Mononuclear cell (primary cell): Measurements from ENCODE around the gene RPL6. TPM values are rescaled to one million over a fixed set of nuclear protein-coding genes. Genes with fewer than 3 reads are reported as not detected.
"Not testable (repeated sequence)": the region's sequence is repeated elsewhere in the genome, so short reads cannot be mapped to it uniquely, and the experiment has no call there.

ENCODE experiments used
- H3K27me3 ChIP-seq: 2 replicates; pipeline ENCODE4 v1.6.0; 2011; ENCODE audit warnings: low read length, control low read depth; ENCODE audit not compliant: insufficient read depth
- H3K4me1 ChIP-seq: 2 replicates; pipeline ENCODE4 v1.5.1; 2011; ENCODE audit warnings: mild to moderate bottlenecking, low read length, control low read depth; ENCODE audit not compliant: insufficient read depth
- H3K4me3 ChIP-seq: 2 replicates; pipeline ENCODE4 v1.5.1; 2011; ENCODE audit warnings: mild to moderate bottlenecking, low read length, moderate library complexity
- H3K9me3 ChIP-seq: 2 replicates; pipeline ENCODE4 v1.5.1; 2011; ENCODE audit warnings: low read depth, mild to moderate bottlenecking, control low read depth, low read length
- total RNA-seq: library from RNA; depleted of rRNA; stranded (reverse); fragments of >200 nt; gene quantifications from one replicate; pipeline ENCODE4 v1.2.3, GENCODE V29; 2012

Gene RPL6
- total RNA-seq, 1 donor, result 1,812 TPM

DNA sequence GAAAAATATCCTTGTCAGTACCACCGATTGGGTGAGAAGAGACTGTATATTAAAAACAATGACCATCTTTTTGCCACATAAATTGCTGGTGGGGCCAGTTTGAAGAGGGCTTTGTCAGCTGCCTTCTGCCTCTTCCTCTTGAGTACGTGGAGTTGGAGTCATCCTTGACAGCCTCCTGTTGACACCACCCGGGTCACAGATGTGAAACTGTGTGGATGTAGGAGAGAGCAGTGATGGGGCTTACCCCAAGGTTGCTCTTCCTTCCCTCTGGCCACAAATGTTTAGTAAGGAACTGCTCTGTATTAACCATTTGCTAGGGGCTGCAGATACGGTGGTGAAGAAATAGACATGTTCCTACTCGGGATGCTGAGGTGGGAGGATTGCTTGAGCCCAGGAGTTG is 21.5 kb upstream of the RPL6 start:
- Histone ChIP-seq H3K27me3 (no peaks in the 10 kb centered on the region), H3K4me3 (no peak overlapping the region), H3K9me3 (no peaks in the 10 kb centered on the region)

DNA sequence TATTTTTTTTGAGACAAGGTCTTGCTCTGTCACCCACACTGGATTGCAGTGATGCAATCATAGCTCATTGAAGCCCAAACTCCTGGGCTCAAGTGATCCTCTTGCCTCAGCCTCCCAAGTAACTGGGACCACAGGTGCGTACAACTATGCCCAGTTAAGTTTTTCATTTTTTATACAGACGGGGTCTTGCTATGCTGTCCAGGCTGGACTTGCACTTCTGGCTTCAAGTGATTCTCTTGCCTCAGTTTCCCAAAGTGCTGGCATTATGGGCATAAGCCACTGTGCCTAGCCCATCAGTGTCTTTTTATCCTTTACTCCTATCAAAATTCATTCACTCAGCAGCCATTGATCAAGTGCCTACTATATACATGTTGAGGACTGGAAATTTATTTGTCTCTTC is 18.4 kb upstream of the RPL6 start:
- H3K4me3 ChIP-seq, result no peak overlapping the region
- no peaks in the 10 kb centered on the region for H3K9me3 ChIP-seq
- H3K27me3 ChIP-seq, result no peaks in the 10 kb centered on the region
- H3K4me1 ChIP-seq, result no peaks in the 10 kb centered on the region

More for the DNA sequence above, 21.5 kb upstream of the RPL6 start:
- no peaks in the 10 kb centered on the region for H3K4me1 ChIP-seq

DNA sequence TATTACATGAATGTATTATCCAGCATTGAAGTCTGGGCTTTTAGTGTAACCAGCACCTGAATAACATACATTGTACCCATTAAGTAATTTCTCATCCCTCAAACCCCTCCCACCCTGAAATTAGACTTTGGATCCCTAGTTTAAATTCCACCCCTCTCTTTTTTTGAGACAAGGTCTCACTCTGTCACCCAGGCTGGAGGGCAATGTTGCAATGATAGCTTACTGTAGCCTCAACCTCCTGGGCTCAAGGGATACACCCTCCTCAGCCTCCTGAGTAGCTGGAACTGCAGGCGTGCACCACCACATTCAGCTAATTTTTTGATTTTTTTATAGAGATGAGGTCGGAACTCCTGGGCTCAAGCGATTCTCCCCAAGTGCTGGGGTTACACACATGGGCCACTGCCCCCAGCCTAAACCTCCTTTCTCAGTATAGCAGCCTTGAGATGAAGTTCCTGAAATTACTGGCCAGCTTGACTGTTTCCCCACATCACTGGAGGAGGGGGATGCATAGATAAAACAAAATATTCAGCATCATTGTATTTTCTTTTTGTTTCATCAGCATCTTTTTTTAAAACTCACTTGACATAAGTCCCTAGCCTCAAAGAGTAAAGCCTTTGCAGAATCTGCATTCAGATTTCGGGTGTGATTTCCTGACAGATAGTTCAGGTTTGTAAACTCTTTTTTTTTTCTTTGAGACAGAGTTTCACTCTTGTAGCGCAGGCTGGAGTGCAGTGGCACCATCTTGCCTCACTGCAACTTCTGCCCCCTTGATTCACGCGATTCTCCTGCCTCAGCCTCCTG is 16.4 kb upstream of the RPL6 start:
- no peak overlapping the region for H3K4me3 ChIP-seq
- no peaks in the 10 kb centered on the region for H3K27me3 ChIP-seq
- peaks cover 8% of the 10 kb centered on the region for H3K4me1 ChIP-seq
- H3K9me3 ChIP-seq, result no peaks in the 10 kb centered on the region

DNA sequence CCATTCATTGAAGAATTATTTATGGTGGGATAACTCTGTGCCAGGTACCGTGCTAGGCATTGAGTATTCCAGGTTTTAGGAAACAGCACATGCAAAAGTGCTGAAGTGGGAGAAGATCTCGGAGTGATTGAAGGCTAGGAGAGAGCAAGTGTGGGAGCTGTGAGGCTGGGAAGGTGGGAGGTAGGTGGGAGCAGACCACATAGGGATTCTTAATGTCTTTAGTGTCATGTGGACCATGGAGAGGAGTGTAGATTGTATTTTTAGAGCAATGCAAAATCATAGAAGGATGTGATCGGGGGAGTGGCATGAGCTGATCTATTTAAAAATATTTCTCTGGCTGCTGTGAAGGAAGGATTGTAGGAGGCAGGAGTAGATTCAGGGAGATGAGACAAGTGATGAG is 14.7 kb upstream of the RPL6 start:
- Histone ChIP-seq H3K9me3 (no peaks in the 10 kb centered on the region), H3K27me3 (no peaks in the 10 kb centered on the region), H3K4me1 (peaks cover 23% of the 10 kb centered on the region), H3K4me3 (no peak overlapping the region)

DNA sequence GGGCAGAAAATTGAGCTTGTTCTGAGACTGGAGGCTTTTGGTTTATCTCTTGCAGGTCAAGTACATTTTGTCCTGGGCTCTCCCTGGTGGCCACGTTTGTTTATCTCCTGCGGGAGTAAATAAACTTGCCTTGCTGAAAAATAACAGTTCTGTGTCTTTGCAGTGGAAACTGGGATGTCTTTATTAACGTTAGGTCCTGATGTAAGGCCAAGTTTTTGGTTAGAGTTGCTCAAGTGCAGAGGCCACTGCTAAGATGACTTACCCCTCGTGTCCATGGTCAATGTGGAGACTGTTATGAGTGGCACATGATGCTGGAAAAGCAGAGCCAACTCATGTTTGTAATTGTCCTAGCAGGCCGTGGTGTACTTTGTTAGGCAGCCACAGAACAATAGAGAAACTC is 13.1 kb upstream of the RPL6 start:
- H3K4me1 ChIP-seq, result peaks cover 31% of the 10 kb centered on the region
- H3K27me3 ChIP-seq, result no peaks in the 10 kb centered on the region
- H3K4me3 ChIP-seq, result no peak overlapping the region
- no peaks in the 10 kb centered on the region for H3K9me3 ChIP-seq

DNA sequence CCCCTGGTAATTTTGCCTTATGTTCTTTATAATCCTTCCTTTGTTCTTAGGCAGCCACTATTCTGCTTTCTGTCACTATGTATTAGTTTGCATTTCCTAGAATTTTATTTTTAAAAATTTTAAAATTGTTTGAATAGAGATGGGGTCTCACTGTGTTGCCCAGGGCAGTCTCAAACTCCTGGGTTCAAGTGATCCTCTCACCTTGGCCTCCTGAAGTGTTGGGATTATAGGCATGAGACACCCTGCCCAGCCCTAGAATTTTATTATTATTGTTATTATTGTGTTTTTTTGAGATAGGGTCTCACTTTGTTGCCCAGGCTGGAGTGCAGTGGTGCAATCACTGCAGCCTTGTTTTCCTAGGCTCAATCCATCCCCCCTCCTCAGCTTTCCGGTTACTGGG is 12.0 kb upstream of the RPL6 start:
- H3K4me1 ChIP-seq, result peaks cover 31% of the 10 kb centered on the region
- no peak overlapping the region for H3K4me3 ChIP-seq

DNA sequence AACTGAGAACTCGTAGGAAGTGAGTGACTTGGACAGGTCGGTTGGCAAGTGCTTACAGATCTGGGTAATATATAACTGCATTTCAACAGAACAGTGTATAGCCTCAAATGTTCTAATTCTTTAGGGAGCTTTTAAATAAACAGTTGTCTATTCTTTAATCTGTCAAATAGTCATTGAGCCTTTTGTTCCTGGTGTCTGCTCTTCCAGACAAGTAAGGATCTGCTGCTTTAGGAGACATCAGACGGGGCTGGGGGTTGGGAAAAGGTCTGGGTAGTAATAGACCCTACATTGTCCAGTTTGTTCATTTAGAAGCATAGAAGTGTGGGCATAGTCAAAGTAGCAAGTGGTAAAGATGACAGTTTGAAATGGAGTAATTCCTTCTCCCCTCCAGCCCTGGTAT is 11.3 kb upstream of the RPL6 start:
- H3K27me3 ChIP-seq, result no peaks in the 10 kb centered on the region
- peaks cover 31% of the 10 kb centered on the region for H3K4me1 ChIP-seq
- no peak overlapping the region for H3K4me3 ChIP-seq
- no peaks in the 10 kb centered on the region for H3K9me3 ChIP-seq

More for the DNA sequence above, 12.0 kb upstream of the RPL6 start:
- Histone ChIP-seq H3K9me3 (no peaks in the 10 kb centered on the region), H3K27me3 (no peaks in the 10 kb centered on the region)

DNA sequence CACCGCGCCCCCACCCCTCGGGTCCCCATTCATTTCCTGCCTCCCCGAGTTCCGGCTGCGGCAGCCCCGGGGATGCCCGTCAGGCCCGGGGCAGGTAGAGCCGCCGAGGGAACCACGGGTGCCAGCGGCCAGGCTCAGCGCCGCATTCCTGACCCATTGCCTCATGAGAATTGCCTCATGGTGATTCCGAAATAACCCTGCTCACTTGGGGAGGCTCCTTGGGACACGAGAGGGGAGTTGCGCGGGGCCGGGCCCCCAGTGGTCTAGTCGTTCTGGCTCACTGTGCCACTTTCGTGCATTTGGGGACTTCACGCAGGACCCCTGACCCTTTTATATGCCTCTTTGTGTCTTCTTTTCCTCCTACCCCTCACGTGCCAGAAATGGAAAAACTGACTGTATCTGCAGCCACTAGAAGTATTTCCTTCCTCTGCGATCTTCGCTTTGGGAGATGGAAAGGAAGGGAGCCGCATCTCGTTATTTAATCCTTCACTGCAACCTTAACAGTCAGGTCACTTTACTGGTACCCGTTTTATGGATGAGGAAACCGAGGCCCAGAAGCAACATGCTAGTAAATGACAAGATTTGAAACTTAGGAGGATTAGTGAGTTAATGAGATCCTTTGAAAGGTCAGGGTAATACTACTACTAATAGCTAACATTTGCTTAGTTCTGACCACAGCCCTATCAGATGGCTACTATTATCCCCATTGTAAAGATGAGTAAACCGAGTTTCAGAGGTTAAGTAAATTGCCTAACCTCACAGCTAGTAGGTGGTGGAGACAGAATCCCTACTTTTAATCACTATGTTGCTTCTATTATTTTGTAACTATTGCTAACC is 10.1 kb upstream of the RPL6 start:
- Histone ChIP-seq H3K4me1 (peaks cover 31% of the 10 kb centered on the region), H3K27me3 (no peaks in the 10 kb centered on the region), H3K9me3 (no peaks in the 10 kb centered on the region), H3K4me3 (peak overlapping the region; percentile 97)

DNA sequence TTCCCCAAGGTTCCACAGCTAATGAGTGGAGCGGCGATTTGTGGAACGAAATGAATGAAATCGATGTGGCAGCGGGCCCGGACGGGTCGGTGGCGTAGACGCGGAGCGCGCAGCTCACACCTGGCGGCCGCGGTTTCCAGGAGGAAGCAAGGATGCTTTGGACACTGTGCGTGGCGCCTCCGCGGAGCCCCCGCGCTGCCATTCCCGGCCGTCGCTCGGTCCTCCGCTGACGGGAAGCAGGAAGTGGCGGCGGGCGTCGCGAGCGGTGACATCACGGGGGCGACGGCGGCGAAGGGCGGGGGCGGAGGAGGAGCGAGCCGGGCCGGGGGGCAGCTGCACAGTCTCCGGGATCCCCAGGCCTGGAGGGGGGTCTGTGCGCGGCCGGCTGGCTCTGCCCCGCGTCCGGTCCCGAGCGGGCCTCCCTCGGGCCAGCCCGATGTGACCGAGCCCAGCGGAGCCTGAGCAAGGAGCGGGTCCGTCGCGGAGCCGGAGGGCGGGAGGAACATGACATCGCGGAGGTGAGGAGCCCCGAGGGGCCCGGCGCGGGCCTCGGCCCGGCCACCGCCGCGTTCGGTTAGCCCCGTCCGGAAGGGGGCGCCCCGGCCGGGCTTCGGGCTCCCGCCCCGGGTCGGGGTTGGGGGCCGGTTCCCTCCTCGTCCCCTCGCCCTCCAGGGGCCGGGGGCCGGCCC is 9.3 kb upstream of the RPL6 start, which contains the start of gene PTPN11:
Gene PTPN11, plus strand, starts transcription at position 340 of the 689 bp plus-strand sequence. Its CDS starts 165 bp downstream, at position 505.
- Histone ChIP-seq H3K4me1 (peaks cover 31% of the 10 kb centered on the region), H3K9me3 (no peaks in the 10 kb centered on the region), H3K27me3 (no peaks in the 10 kb centered on the region), H3K4me3 (peak within 1 kb of the TSS; percentile 97)

DNA sequence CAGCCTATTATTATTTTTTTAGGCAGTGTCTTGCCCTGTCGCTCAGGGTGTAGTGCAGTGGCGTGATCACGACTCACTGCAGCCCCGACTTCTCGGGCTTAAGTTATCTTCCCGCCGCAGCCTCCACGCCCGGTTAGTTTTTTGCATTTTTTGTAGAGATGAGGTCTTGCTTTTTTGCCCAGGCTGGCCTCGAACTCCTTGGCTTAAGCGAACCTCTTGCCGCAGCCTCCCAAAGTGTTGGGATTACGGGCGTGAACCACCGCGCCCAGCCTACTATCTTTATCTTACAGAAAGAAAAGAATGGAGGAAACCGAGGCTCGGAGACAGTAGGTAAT is 8.8 kb upstream of the RPL6 start:
- no peaks in the 10 kb centered on the region for H3K27me3 ChIP-seq
- peak overlapping the region; percentile 97 for H3K4me3 ChIP-seq

DNA sequence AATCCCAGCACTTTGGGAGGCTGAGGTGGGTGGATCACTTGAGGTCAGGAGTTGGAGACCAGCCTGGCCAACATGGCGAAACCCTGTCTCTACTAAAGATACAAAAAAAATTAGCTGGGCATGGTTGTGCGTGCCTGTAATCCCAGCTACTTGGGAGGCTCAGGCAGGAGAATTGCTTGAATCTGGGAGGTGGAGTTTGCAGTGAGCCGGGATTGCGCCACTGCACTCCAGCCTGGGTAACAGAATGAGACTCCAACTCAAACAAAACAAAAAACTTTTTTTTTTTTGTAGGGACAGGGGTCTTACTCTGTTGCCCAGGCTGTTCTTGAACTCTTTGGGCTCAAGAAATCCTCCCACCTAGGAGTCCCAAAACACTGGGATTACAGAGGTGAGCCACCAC is 6.1 kb upstream of the RPL6 start:
- peaks cover 20% of the 10 kb centered on the region for H3K4me1 ChIP-seq
- H3K9me3 ChIP-seq, H3K27me3 ChIP-seq, H3K4me3 ChIP-seq: not testable (repeated sequence)

More for the DNA sequence above, 8.8 kb upstream of the RPL6 start:
- Histone ChIP-seq H3K4me1 (peaks cover 31% of the 10 kb centered on the region), H3K9me3 (no peaks in the 10 kb centered on the region)

DNA sequence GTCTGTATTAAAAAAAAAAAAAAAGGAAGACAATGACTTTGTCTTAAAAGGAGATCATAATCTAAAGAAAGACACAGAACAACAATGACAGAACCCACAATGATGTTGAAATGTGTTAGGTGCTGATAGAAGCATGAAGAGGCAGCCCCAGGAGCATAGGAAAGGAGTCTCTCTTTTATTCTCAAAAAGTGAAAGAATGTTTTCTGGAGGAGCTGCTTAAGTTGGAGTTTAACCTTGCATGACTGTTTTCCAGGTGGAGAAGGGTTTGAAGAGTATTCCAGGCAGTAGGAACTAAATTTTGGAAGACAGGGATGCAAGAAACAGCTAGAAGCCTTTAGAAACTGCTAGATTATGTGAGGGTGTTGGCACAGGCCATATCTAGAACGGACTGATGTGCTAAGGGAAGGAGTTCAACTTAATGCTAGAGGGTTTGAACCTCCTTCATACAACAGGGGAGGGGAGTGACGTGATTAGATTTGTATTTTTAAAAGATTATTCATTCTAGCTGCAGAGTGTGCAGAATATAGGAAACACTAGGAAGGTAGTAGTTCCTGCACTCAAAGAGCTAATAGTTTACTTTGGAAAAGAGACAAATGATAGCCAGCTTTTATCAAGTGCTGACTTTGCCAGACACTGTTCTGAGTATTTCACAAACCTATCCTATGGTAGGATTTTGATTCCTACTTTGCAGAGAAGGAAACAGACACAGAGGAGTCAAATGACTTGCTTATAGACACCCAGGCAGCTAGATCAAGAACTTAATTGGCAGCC is 4.6 kb upstream of the RPL6 start:
- Histone ChIP-seq H3K4me3 (no peak overlapping the region), H3K9me3 (no peaks in the 10 kb centered on the region), H3K4me1 (peaks cover 8% of the 10 kb centered on the region), H3K27me3 (no peaks in the 10 kb centered on the region)

DNA sequence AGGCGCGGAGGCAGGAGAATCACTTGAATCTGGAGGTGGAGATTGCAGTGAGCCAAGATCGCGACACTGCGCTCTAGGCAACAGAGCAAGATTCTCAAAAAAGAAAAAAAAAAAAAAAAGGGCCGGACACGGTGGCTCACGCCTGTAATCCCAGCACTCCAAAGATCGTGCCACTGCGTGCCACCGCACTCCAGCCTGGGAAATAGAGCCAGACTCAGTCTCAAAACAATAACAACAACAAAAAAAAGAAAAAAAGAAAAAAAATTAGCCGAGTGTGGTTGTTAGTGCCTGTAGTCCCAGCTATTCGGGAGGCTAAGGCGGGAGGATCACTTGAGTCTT is 470 bp upstream of the RPL6 start:
- peaks cover 15% of the 10 kb centered on the region for H3K4me1 ChIP-seq
- no peak overlapping the region for H3K4me3 ChIP-seq
- no peaks in the 10 kb centered on the region for H3K27me3 ChIP-seq
- H3K9me3 ChIP-seq, result no peaks in the 10 kb centered on the region

DNA sequence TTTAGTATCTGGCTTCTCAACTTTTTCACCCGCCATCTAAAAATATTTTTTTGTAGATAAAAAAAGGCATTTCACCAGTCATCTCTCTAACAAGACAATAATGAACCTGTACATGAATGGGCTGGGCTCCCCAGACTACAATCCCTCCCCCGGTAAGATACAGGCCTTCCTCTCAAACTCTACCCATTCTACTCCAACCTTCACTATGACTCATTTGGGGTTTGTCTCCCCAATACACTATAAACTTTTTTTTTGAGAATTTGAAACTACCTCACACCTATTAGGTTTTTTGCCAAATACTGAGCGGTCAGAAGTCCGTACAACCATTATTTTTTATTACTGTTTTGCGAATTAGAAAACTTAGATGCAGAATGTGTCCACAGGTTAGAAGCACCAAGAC is 784 bp downstream of the RPL6 start:
- Histone ChIP-seq H3K4me3 (peak overlapping the region; percentile 86), H3K9me3 (no peaks in the 10 kb centered on the region), H3K4me1 (peaks cover 15% of the 10 kb centered on the region), H3K27me3 (no peaks in the 10 kb centered on the region)

DNA sequence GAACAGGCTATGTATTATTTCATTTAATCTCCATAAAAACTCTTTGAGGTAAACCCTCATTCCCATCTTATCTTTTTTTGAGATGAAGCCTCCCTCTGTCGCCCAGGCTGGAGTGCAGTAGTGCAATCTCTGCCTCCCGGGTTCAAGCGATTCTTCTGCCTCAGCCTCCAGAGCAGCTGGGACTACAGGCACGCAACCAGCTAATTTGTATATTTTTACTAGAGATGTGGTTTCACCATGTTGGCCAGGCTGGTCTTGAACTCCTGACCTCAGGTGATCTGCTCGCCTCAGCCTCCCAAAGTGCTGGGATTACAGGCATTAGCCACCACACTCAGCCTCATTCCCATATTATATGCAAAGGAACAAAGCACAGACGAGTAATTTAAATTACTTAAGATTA is 1.7 kb downstream of the RPL6 start:
- H3K9me3 ChIP-seq, H3K27me3 ChIP-seq, H3K4me3 ChIP-seq: not testable (repeated sequence)
- peaks cover 15% of the 10 kb centered on the region for H3K4me1 ChIP-seq
